ENCODE data around the gene CYP26A1. TPM values are rescaled to one million over a fixed set of nuclear protein-coding genes. Genes with fewer than 3 reads are reported as not detected.

The CYP26A1 gene
- total RNA-seq, 1 experiment from 2014 or later: 1.5 TPM

- ChIA-PET CTCF (interaction anchor here (0.8 to 1.0 kb wide), 2 partner anchors 20 to 46 kb away, joined by 3 to 5 read pairs; no protein-coding TSS in a partner anchor), POLR2A (no interaction called here)
- in situ Hi-C loops (cut with HindIII; ENCODE audit: low pct_unique_long_range_greater_than_20kb, low sequenced_read_pairs) (no loop called here), intact Hi-C loops (cut with micrococcal nuclease; ENCODE audit: unreplicated experiment) (loop anchor here (10.0 kb wide), 1 partner anchor 186 kb away; no protein-coding TSS in a partner anchor)
- no peak for DNase-seq (ENCODE audit: low read depth, low spot score)
- Histone ChIP-seq H3K27me3 (ENCODE audit: control insufficient read depth, insufficient read depth, low read length) (peaks cover 34% of the 10 kb centered on the region), H3K4me1 (ENCODE audit: control insufficient read depth, insufficient read depth, low read length) (peaks cover 13% of the 10 kb centered on the region), H3K36me3 (ENCODE audit: control insufficient read depth, insufficient read depth, low read length) (no peaks in the 10 kb centered on the region), H3K27ac (ENCODE audit: low read length) (no peak overlapping the region), H3K4me3 (ENCODE audit: low read depth in 2 of 2, low read length in 2 of 2) (no peak overlapping the region), H3K9me3 (ENCODE audit: control insufficient read depth, insufficient read depth, low read depth, low read length) (no peaks in the 10 kb centered on the region)
- no peak for ATAC-seq
- TF ChIP-seq POLR2AphosphoS5 (IDR thresholded peaks at IDR 0.05; ENCODE audit: low read depth, low read length) (no peak), REST (IDR thresholded peaks at IDR 0.05; ENCODE audit: insufficient read depth in 1 of 2, low read depth in 2 of 2, low read length in 1 of 2) (no peak), TCF7L2 (IDR thresholded peaks at IDR 0.05; ENCODE audit: low read depth, low read length) (no peak), SIN3A (IDR thresholded peaks at IDR 0.05; ENCODE audit: borderline replicate concordance, insufficient read depth, low read depth, low read length) (no peak)
- TF ChIP-seq, protein P1, sequence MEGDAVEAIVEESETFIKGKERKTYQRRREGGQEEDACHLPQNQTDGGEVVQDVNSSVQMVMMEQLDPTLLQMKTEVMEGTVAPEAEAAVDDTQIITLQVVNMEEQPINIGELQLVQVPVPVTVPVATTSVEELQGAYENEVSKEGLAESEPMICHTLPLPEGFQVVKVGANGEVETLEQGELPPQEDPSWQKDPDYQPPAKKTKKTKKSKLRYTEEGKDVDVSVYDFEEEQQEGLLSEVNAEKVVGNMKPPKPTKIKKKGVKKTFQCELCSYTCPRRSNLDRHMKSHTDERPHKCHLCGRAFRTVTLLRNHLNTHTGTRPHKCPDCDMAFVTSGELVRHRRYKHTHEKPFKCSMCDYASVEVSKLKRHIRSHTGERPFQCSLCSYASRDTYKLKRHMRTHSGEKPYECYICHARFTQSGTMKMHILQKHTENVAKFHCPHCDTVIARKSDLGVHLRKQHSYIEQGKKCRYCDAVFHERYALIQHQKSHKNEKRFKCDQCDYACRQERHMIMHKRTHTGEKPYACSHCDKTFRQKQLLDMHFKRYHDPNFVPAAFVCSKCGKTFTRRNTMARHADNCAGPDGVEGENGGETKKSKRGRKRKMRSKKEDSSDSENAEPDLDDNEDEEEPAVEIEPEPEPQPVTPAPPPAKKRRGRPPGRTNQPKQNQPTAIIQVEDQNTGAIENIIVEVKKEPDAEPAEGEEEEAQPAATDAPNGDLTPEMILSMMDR (IDR thresholded peaks at IDR 0.05): no peak
- no TSS peak for BruUV-seq (replicated peaks)
These were observed 2.6 kb upstream of the CYP26A1 start for GRCh38 chr10:93071177-93071472.

DNA sequence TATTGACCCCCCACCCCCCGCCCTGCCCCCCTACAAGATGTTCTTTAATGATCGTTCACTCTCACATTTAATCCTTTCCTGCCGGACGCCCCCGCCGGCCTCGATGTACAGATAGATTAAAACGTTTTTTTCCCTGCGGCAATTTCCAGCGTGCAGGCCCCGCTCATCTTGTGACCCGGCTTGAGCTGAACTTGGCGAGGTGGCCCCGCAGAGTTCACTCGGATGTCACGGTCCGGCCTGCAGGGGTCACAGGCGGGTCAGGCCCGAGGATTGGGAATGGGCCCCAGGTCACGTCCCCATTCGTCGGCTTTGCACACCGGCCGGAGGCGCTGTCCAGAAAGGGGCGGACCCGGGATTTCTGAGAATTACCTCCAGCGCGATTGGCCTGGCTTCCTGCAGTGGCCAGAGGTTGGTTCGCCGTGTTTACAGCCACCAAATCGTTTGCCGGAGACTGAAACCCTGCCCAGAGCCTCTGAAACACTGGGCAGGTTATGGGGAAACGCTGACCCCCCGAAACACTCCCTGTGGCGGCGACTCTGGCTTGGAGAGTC, 1.9 kb upstream of the CYP26A1 start:
- in situ Hi-C loops (cut with HindIII; ENCODE audit: low pct_unique_long_range_greater_than_20kb, low sequenced_read_pairs): no loop called here

More for the DNA sequence above, 1.9 kb upstream of the CYP26A1 start:
- no peak for DNase-seq (ENCODE audit: low read depth, low spot score)
- Histone ChIP-seq H3K36me3 (ENCODE audit: control insufficient read depth, insufficient read depth, low read length) (no peaks in the 10 kb centered on the region), H3K4me1 (ENCODE audit: control insufficient read depth, insufficient read depth, low read length) (peaks cover 13% of the 10 kb centered on the region), H3K27ac (ENCODE audit: low read length) (no peak overlapping the region), H3K27me3 (ENCODE audit: control insufficient read depth, insufficient read depth, low read length) (peaks cover 34% of the 10 kb centered on the region), H3K9me3 (ENCODE audit: control insufficient read depth, insufficient read depth, low read depth, low read length) (no peaks in the 10 kb centered on the region), H3K4me3 (ENCODE audit: low read depth in 2 of 2, low read length in 2 of 2) (peak overlapping the region; percentile 42 to 62)
- POLR2A ChIA-PET: no interaction called here
- BruUV-seq (replicated peaks): no TSS peak
- ATAC-seq: peak; percentile 65
- CTCF ChIA-PET: no interaction called here
- TF ChIP-seq SIN3A (IDR thresholded peaks at IDR 0.05; ENCODE audit: borderline replicate concordance, insufficient read depth, low read depth, low read length) (no peak), POLR2AphosphoS5 (IDR thresholded peaks at IDR 0.05; ENCODE audit: low read depth, low read length) (no peak), TCF7L2 (IDR thresholded peaks at IDR 0.05; ENCODE audit: low read depth, low read length) (no peak), REST (IDR thresholded peaks at IDR 0.05; ENCODE audit: insufficient read depth in 1 of 2, low read depth in 2 of 2, low read length in 1 of 2) (peak in 1 of 2 experiments; percentile 77; a peak in 2 of 4 replicates)
- TF ChIP-seq, protein P1 (IDR thresholded peaks at IDR 0.05): peak; percentile 25
- intact Hi-C loops (cut with micrococcal nuclease; ENCODE audit: unreplicated experiment): loop anchor here (10.0 kb wide), 1 partner anchor 187 kb away; no protein-coding TSS in a partner anchor
